DOHH2 (cell line): ENCODE measurements around the gene GEMIN7.

ENCODE experiments used
- H3F3A ChIP-seq: fragments of 200-600 bp; sonication (generic), shearing (Covaris generic); 2 replicates; pipeline ENCODE4 v1.6.0; 2016; ENCODE audit warnings: antibody characterized with exemption, mild to moderate bottlenecking; ENCODE audit not compliant: control insufficient read depth, insufficient read depth
- H3K27ac ChIP-seq: fragments of 200-600 bp; sonication (generic); 2 replicates; pipeline ENCODE4 v1.5.1; 2014; ENCODE audit warnings: low read depth, mild to moderate bottlenecking, low read length, moderate library complexity
- H3K27me3 ChIP-seq: fragments of 200-600 bp; sonication (generic); 2 replicates; pipeline ENCODE4 v1.6.1; 2014; ENCODE audit warnings: mild to moderate bottlenecking, low read length, mixed read lengths; ENCODE audit not compliant: control insufficient read depth
- H3K36me3 ChIP-seq: fragments of 200-600 bp; sonication (generic); 2 replicates; pipeline ENCODE4 v1.6.1; 2014; ENCODE audit warnings: mild to moderate bottlenecking, low read length, moderate library complexity, mixed read lengths; ENCODE audit not compliant: control insufficient read depth
- H3K4me1 ChIP-seq: fragments of 200-600 bp; sonication (generic); 2 replicates; pipeline ENCODE4 v1.6.1; 2014; ENCODE audit warnings: mild to moderate bottlenecking, low read length, mixed read lengths; ENCODE audit not compliant: control insufficient read depth
- H3K4me2 ChIP-seq: fragments of 200-600 bp; sonication (generic); 2 replicates; pipeline ENCODE4 v1.6.0; 2014; ENCODE audit warnings: mild to moderate bottlenecking, low read length, moderate library complexity
- H3K4me3 ChIP-seq: fragments of 200-600 bp; sonication (generic); 2 replicates; pipeline ENCODE4 v1.5.1; 2014; ENCODE audit warnings: mild to moderate bottlenecking, low read length, mixed read lengths
- H3K79me2 ChIP-seq: fragments of 200-600 bp; sonication (generic); 2 replicates; pipeline ENCODE4 v1.6.1; 2014; ENCODE audit warnings: mild to moderate bottlenecking, low read length, mixed read lengths; ENCODE audit not compliant: control insufficient read depth
- H3K9me2 ChIP-seq: fragments of 200-600 bp; sonication (generic); replicated peaks from 2 replicates; pipeline ENCODE4 v1.6.1; 2014; ENCODE audit warnings: mild to moderate bottlenecking, low read length, mixed read lengths; ENCODE audit not compliant: control insufficient read depth
- H3K9me3 ChIP-seq: fragments of 200-600 bp; sonication (generic); 2 replicates; pipeline ENCODE4 v1.6.1; 2014; ENCODE audit warnings: antibody characterized with exemption, low read length, mixed read lengths; ENCODE audit not compliant: control insufficient read depth, insufficient read depth
- H4K20me1 ChIP-seq: fragments of 200-600 bp; sonication (generic); 2 replicates; pipeline ENCODE4 v1.6.0; 2014; ENCODE audit warnings: low read depth, mild to moderate bottlenecking, antibody characterized with exemption, low read length, moderate library complexity; ENCODE audit not compliant: control insufficient read depth, insufficient read depth
- CTCF ChIP-seq: fragments of 200-600 bp; sonication (generic); IDR thresholded peaks from one replicate; pipeline ENCODE4 v1.5.1; 2014; ENCODE audit warnings: antibody characterized with exemption, mild to moderate bottlenecking, low read depth, low read length; ENCODE audit not compliant: poor library complexity, severe bottlenecking
- EZH2phosphoT487 ChIP-seq: fragments of 200-600 bp; sonication (generic); IDR thresholded peaks from 2 replicates; pipeline ENCODE4 v1.6.1; 2017; ENCODE audit warnings: borderline replicate concordance, mild to moderate bottlenecking, antibody characterized with exemption, low read length, moderate library complexity, mixed read lengths

GEMIN7 gene

GRCh38 chr19:45074744-45075300 is 4.2 kb upstream of the GEMIN7 start:
- TF ChIP-seq EZH2phosphoT487 (no peak), CTCF (no peak)
- Histone ChIP-seq H3K79me2 (peaks cover 88% of the 10 kb centered on the region), H3F3A (peaks cover 35% of the 10 kb centered on the region), H4K20me1 (peaks cover 14% of the 10 kb centered on the region), H3K27me3 (no peaks in the 10 kb centered on the region), H3K27ac (peak overlapping the region; percentile 70), H3K4me2 (peak overlapping the region; percentile 75), H3K4me1 (peaks cover 54% of the 10 kb centered on the region), H3K4me3 (peak overlapping the region; percentile 79), H3K9me2 (no peaks in the 10 kb centered on the region), H3K36me3 (peaks cover 66% of the 10 kb centered on the region), H3K9me3 (no peaks in the 10 kb centered on the region)

GRCh38 chr19:45075301-45076028 is 3.6 kb upstream of the GEMIN7 start:
- Histone ChIP-seq H3K27me3 (no peaks in the 10 kb centered on the region), H3K4me1 (peaks cover 55% of the 10 kb centered on the region), H3K4me3 (peak overlapping the region; percentile 95), H3K79me2 (peaks cover 90% of the 10 kb centered on the region), H3K9me3 (no peaks in the 10 kb centered on the region), H3K9me2 (no peaks in the 10 kb centered on the region), H3K36me3 (peaks cover 66% of the 10 kb centered on the region), H4K20me1 (peaks cover 14% of the 10 kb centered on the region), H3K27ac (peak overlapping the region; percentile 92), H3K4me2 (peak overlapping the region; percentile 75), H3F3A (peaks cover 29% of the 10 kb centered on the region)
- TF ChIP-seq EZH2phosphoT487: no peak
- no peak for TF ChIP-seq CTCF

- Histone ChIP-seq H3F3A (peaks cover 29% of the 10 kb centered on the region), H3K9me2 (no peaks in the 10 kb centered on the region), H3K27me3 (no peaks in the 10 kb centered on the region), H3K79me2 (peaks cover 91% of the 10 kb centered on the region), H3K27ac (peak within 1 kb of the TSS; percentile 92), H3K9me3 (no peaks in the 10 kb centered on the region), H3K4me1 (peaks cover 57% of the 10 kb centered on the region), H3K4me2 (peak within 1 kb of the TSS; percentile 75), H4K20me1 (peaks cover 17% of the 10 kb centered on the region), H3K4me3 (peak within 1 kb of the TSS; percentile 95), H3K36me3 (peaks cover 66% of the 10 kb centered on the region)
- TF ChIP-seq CTCF (no peak), EZH2phosphoT487 (no peak)
Measured at GRCh38 chr19:45076029-45076850, 2.8 kb upstream of the GEMIN7 start, which contains the start of gene ZNF296. Gene ZNF296, minus strand, starts transcription at chr19:45076478. Its CDS starts 105 bp downstream, at chr19:45076373.
